ENCODE measurements around the gene INVS.

DNA sequence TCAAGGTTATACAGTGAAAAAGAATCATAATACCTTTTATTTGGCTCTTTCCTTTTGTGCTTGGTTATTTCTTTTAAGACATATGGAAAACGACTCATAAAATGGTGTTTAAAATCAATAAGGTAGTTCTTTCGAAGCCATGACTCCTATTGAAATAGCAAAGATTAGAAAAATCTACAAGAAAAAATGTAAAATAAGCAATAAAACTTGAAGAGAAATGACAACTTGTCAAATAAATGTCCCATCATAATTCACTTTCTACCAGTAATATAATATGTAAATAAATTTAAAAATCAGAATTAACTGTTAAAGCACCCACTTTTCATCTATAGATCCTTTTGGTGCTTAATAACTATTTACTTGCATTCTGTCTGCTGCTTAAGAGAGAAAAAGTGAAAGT is 241.2 kb downstream of the INVS start:
- TF ChIP-seq, protein P1, sequence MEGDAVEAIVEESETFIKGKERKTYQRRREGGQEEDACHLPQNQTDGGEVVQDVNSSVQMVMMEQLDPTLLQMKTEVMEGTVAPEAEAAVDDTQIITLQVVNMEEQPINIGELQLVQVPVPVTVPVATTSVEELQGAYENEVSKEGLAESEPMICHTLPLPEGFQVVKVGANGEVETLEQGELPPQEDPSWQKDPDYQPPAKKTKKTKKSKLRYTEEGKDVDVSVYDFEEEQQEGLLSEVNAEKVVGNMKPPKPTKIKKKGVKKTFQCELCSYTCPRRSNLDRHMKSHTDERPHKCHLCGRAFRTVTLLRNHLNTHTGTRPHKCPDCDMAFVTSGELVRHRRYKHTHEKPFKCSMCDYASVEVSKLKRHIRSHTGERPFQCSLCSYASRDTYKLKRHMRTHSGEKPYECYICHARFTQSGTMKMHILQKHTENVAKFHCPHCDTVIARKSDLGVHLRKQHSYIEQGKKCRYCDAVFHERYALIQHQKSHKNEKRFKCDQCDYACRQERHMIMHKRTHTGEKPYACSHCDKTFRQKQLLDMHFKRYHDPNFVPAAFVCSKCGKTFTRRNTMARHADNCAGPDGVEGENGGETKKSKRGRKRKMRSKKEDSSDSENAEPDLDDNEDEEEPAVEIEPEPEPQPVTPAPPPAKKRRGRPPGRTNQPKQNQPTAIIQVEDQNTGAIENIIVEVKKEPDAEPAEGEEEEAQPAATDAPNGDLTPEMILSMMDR (IDR thresholded peaks at IDR 0.05), result no peak
- no peak for TF ChIP-seq POLR2A (IDR thresholded peaks at IDR 0.05)
